ENCODE results near the gene KCNK7. TPM values are rescaled to one million over a fixed set of nuclear protein-coding genes. Genes with fewer than 3 reads are reported as not detected.

Gene KCNK7
- total and polyA plus RNA-seq, 2 donors (not counting 3 experiments of a cell fraction or from before 2014, with no cell fraction given): 0.17 to 0.60 TPM

DNA sequence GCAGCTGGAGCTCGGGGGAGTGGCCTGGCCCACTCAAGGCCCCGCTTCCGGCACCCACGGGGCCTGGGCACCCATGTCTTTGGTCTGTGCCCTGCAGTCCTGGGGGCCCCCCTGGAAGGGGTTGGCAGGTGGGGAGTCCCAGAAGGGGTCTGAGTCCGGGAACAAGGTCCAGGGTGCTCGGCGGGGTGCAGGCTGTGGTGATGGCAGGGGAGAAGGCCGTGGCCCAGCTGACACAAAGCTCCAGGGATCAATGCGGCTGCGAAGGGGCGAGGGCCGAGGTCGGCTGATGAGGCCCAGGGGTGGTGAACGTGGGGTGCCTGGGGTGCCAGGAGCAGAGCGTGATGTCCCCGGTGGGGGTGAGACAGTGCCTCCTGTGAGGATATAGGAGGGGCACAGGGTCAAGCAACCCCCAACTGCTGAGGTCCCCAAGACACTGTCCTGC lies 2.7 kb upstream of the KCNK7 start:
- Histone ChIP-seq H3K9me1 (replicated peaks; ENCODE audit: control insufficient read depth, extremely low read depth, insufficient read depth, low read length) (no peaks in the 10 kb centered on the region), H3K9me3 (replicated peaks; ENCODE audit: control insufficient read depth, insufficient read depth, low read length) (no peaks in the 10 kb centered on the region), H3K4me3 (replicated peaks in 1 of 3; ENCODE audit: insufficient read depth in 1 of 3, low read depth in 1 of 3, low read length in 3 of 3) (no peak overlapping the region), H3K4me2 (ENCODE audit: insufficient read depth, low read length) (no peak overlapping the region), H4K20me1 (replicated peaks; ENCODE audit: control insufficient read depth, extremely low read depth, insufficient read depth, low read length) (no peaks in the 10 kb centered on the region), H3K9ac (replicated peaks; ENCODE audit: extremely low read depth, insufficient read depth, low read length) (no peak overlapping the region), H3K27me3 (ENCODE audit: control insufficient read depth in 2 of 2, insufficient read depth in 2 of 2, low read length in 2 of 2) (no peaks in the 10 kb centered on the region), H2AFZ (ENCODE audit: low read depth, low read length) (no peak overlapping the region), H3K27ac (ENCODE audit: insufficient read depth, low read depth, low read length) (no peak overlapping the region), H3K4me1 (ENCODE audit: control insufficient read depth, extremely low read depth, insufficient read depth, low read length) (no peaks in the 10 kb centered on the region), H3K36me3 (ENCODE audit: control insufficient read depth in 2 of 2, extremely low read depth in 1 of 2, insufficient read depth in 2 of 2, low read length in 2 of 2) (peaks cover 8 to 40% of the 10 kb centered on the region in 2 experiments), H3K79me2 (ENCODE audit: control insufficient read depth, insufficient read depth, low read length) (no peaks in the 10 kb centered on the region)
- dilution Hi-C loops (cut with MboI; ENCODE audit: extremely low pct_ligation_motif_present, low sequenced_read_pairs) (no loop called here), intact Hi-C loops (cut with micrococcal nuclease) (no loop called here)
- peak; percentile 51 for TF ChIP-seq POLR2A (IDR thresholded peaks at IDR 0.05; ENCODE audit: low read depth, low read length)
- TF ChIP-seq FOS (IDR thresholded peaks at IDR 0.05; ENCODE audit: borderline replicate concordance, insufficient read depth, low read length): no peak
- no peak for TF ChIP-seq GATA2 (IDR thresholded peaks at IDR 0.05; ENCODE audit: insufficient read depth, insufficient read length, low read depth, low read length)
- ChIA-PET CTCF (interaction anchor here (0.9 kb wide), 1 partner anchor 9 kb away, joined by 3 read pairs; no protein-coding TSS in a partner anchor), POLR2A (no interaction called here)
- DNase-seq (ENCODE audit: low read depth, low spot score): no peak
- no TSS peak for BruUV-seq (replicated peaks)
- FAIRE-seq: no peak

DNA sequence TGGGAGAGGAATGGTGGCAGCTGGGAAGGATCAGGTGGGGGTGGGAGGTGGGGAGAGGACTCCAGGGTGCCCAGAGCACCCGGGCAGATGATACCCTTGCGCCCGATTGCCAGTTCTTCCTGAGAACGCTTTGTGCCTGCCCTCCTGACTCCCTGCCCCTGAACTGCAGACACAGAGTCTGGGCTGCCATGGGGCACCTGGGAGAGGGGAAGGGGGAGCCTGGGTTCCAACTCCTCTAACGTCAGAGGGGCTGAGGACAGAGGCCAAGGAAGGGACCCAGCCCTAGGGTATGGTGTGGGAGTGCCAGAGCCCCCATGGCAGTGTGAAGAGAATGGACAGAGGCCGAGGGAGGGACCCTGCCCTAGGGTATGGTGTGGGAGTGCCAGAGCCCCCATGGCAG lies 920 bp upstream of the KCNK7 start:
- H3K4me3 ChIP-seq (replicated peaks in 1 of 3; ENCODE audit: insufficient read depth in 1 of 3, low read depth in 1 of 3, low read length in 3 of 3): no peak overlapping the region
- H2AFZ ChIP-seq (ENCODE audit: low read depth, low read length): no peak overlapping the region
- H3K9ac ChIP-seq (replicated peaks; ENCODE audit: extremely low read depth, insufficient read depth, low read length): no peak overlapping the region
- H3K27me3 ChIP-seq (ENCODE audit: control insufficient read depth in 2 of 2, insufficient read depth in 2 of 2, low read length in 2 of 2): no peaks in the 10 kb centered on the region
- FAIRE-seq (no peak), DNase-seq (ENCODE audit: low read depth, low spot score) (no peak)
- no peaks in the 10 kb centered on the region for H3K9me1 ChIP-seq (replicated peaks; ENCODE audit: control insufficient read depth, extremely low read depth, insufficient read depth, low read length)
- H3K27ac ChIP-seq (ENCODE audit: insufficient read depth, low read depth, low read length): no peak overlapping the region
- no TSS peak for BruUV-seq (replicated peaks)
- no peaks in the 10 kb centered on the region for H3K79me2 ChIP-seq (ENCODE audit: control insufficient read depth, insufficient read depth, low read length)
- peaks cover 7% of the 10 kb centered on the region for H3K4me1 ChIP-seq (ENCODE audit: control insufficient read depth, extremely low read depth, insufficient read depth, low read length)
- dilution Hi-C loops (cut with MboI; ENCODE audit: extremely low pct_ligation_motif_present, low sequenced_read_pairs) (no loop called here), intact Hi-C loops (cut with micrococcal nuclease) (no loop called here)
- no peak overlapping the region for H3K4me2 ChIP-seq (ENCODE audit: insufficient read depth, low read length)
- H3K9me3 ChIP-seq (replicated peaks; ENCODE audit: control insufficient read depth, insufficient read depth, low read length): no peaks in the 10 kb centered on the region
- no peak for TF ChIP-seq GATA2 (IDR thresholded peaks at IDR 0.05; ENCODE audit: insufficient read depth, insufficient read length, low read depth, low read length)
- TF ChIP-seq MYC (IDR thresholded peaks at IDR 0.05; ENCODE audit: low read depth, low read length): no peak
- peak; percentile 30 for TF ChIP-seq POLR2A (IDR thresholded peaks at IDR 0.05; ENCODE audit: low read depth, low read length)
- TF ChIP-seq FOS (IDR thresholded peaks at IDR 0.05; ENCODE audit: borderline replicate concordance, insufficient read depth, low read length): no peak
- TF ChIP-seq, protein P1, sequence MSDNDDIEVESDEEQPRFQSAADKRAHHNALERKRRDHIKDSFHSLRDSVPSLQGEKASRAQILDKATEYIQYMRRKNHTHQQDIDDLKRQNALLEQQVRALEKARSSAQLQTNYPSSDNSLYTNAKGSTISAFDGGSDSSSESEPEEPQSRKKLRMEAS (IDR thresholded peaks at IDR 0.05; ENCODE audit: insufficient read depth, insufficient read length): no peak
- peak; percentile 53 for TF ChIP-seq POLR2AphosphoS5 (IDR thresholded peaks at IDR 0.05; ENCODE audit: insufficient read depth, low read depth, low read length)
- no peak for TF ChIP-seq JUN (IDR thresholded peaks at IDR 0.05; ENCODE audit: borderline replicate concordance, insufficient read depth, insufficient read length, low read depth)
- TF ChIP-seq, protein P2, sequence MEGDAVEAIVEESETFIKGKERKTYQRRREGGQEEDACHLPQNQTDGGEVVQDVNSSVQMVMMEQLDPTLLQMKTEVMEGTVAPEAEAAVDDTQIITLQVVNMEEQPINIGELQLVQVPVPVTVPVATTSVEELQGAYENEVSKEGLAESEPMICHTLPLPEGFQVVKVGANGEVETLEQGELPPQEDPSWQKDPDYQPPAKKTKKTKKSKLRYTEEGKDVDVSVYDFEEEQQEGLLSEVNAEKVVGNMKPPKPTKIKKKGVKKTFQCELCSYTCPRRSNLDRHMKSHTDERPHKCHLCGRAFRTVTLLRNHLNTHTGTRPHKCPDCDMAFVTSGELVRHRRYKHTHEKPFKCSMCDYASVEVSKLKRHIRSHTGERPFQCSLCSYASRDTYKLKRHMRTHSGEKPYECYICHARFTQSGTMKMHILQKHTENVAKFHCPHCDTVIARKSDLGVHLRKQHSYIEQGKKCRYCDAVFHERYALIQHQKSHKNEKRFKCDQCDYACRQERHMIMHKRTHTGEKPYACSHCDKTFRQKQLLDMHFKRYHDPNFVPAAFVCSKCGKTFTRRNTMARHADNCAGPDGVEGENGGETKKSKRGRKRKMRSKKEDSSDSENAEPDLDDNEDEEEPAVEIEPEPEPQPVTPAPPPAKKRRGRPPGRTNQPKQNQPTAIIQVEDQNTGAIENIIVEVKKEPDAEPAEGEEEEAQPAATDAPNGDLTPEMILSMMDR (IDR thresholded peaks at IDR 0.05; ENCODE audit: extremely low read depth in 1 of 2, insufficient read depth in 1 of 2, low read depth in 1 of 2, low read length in 2 of 2): no peak
- TF ChIP-seq EZH2 (IDR thresholded peaks at IDR 0.05; ENCODE audit: borderline replicate concordance, low read depth, low read length, severe bottlenecking): no peak
- H4K20me1 ChIP-seq (replicated peaks; ENCODE audit: control insufficient read depth, extremely low read depth, insufficient read depth, low read length): no peaks in the 10 kb centered on the region
- H3K36me3 ChIP-seq (ENCODE audit: control insufficient read depth in 2 of 2, extremely low read depth in 1 of 2, insufficient read depth in 2 of 2, low read length in 2 of 2): peaks cover 8 to 32% of the 10 kb centered on the region in 2 experiments
- POLR2A ChIA-PET: no interaction called here
- CTCF ChIA-PET: interaction anchor here (4.7 to 12.2 kb wide), 2 partner anchors 16 to 56 kb away, joined by 54 to 206 read pairs; partner anchors contain the start of genes MAP3K11 and PCNX3

Measured in endothelial cell of umbilical vein (primary cell).